Liver (tissue), 9 donors: ENCODE results near the gene OGFOD3. TPM values are rescaled to one million over a fixed set of nuclear protein-coding genes. Genes with fewer than 3 reads are reported as not detected.

Source experiments
- DNase-seq: peaks from one replicate; pipeline ENCODE4 v3.0.0-alpha.2; 2017; ENCODE audit warnings: low spot score
- H3K27ac ChIP-seq, 2 donors: one replicate each; pipeline ENCODE4 v1.7.0; 2013; ENCODE audit warnings: inconsistent platforms in 2 of 2, low read length in 2 of 2, control low read depth in 1 of 2, low read depth in 1 of 2, mild to moderate bottlenecking in 1 of 2
- H3K27me3 ChIP-seq, 4 donors: one replicate each; pipeline versions ENCODE4 v1.6.1 to v1.7.0; 2013; ENCODE audit warnings: low read length in 3 of 4, inconsistent platforms in 1 of 4, mild to moderate bottlenecking in 1 of 4, moderate library complexity in 1 of 4; ENCODE audit not compliant: control insufficient read depth in 4 of 4, insufficient read depth in 4 of 4
- H3K36me3 ChIP-seq, 4 donors: one replicate each; pipeline versions ENCODE4 v1.6.1 to v1.7.0; 2013; ENCODE audit warnings: low read length in 3 of 4, mild to moderate bottlenecking in 3 of 4, low read depth in 1 of 4, moderate library complexity in 1 of 4; ENCODE audit not compliant: control insufficient read depth in 4 of 4, insufficient read depth in 3 of 4
- H3K4me1 ChIP-seq, 4 donors: one replicate each; pipeline versions ENCODE4 v1.6.1 to v1.7.0; 2013; ENCODE audit warnings: low read length in 3 of 4, mild to moderate bottlenecking in 3 of 4, moderate library complexity in 1 of 4; ENCODE audit not compliant: control insufficient read depth in 4 of 4, insufficient read depth in 4 of 4
- H3K4me3 ChIP-seq, 3 donors: one replicate each; pipeline versions ENCODE4 v1.6.1 to v1.7.0; 2013; ENCODE audit warnings: low read length in 3 of 3, control low read depth in 1 of 3, low read depth in 1 of 3, mild to moderate bottlenecking in 1 of 3
- H3K9ac ChIP-seq, 2 donors: one replicate each; pipeline ENCODE4 v1.7.0; 2013; ENCODE audit warnings: low read length in 2 of 2, mild to moderate bottlenecking in 2 of 2, moderate library complexity in 2 of 2, control low read depth in 1 of 2, low read depth in 1 of 2
- H3K9me3 ChIP-seq, 4 donors: one replicate each; pipeline versions ENCODE4 v1.6.1 to v1.7.0; 2013; ENCODE audit warnings: low read length in 3 of 4; ENCODE audit not compliant: control insufficient read depth in 4 of 4
- CTCF ChIP-seq: fragments of 150-350 bp; IDR thresholded peaks from 2 replicates; pipeline ENCODE4 v1.5.1; 2017; ENCODE audit warnings: improper control_type of control experiment, low read depth, low read length; ENCODE audit not compliant: missing input control
- EGR1 ChIP-seq, 2 donors: IDR thresholded peaks; 2 replicates each; pipeline ENCODE4 v1.6.1; 2016 to 2018; ENCODE audit warnings: antibody characterized with exemption in 2 of 2, low read depth in 2 of 2
- FOXA1 ChIP-seq: IDR thresholded peaks from 2 replicates; pipeline ENCODE4 v1.6.1; 2016; ENCODE audit warnings: antibody characterized with exemption
- FOXA2 ChIP-seq: IDR thresholded peaks from 2 replicates; pipeline ENCODE4 v1.6.1; 2016; ENCODE audit warnings: antibody characterized with exemption
- GABPA ChIP-seq, 2 donors: IDR thresholded peaks in 1 of 2; conservative IDR thresholded peaks in 1 of 2; 2 replicates each; pipeline ENCODE4 v1.6.1; 2016; ENCODE audit warnings: antibody characterized with exemption in 2 of 2, mild to moderate bottlenecking in 1 of 2, moderate library complexity in 1 of 2
- HNF4A ChIP-seq, 2 donors: conservative IDR thresholded peaks; 2 replicates each; pipeline ENCODE4 v1.6.1; 2016; ENCODE audit warnings: antibody characterized with exemption in 2 of 2, mild to moderate bottlenecking in 2 of 2
- HNF4G ChIP-seq: IDR thresholded peaks from 2 replicates; pipeline ENCODE4 v1.6.1; 2016; ENCODE audit warnings: antibody characterized with exemption
- NR2F2 ChIP-seq: IDR thresholded peaks from 2 replicates; pipeline ENCODE4 v1.6.1; 2016; ENCODE audit warnings: antibody characterized with exemption
- RAD21 ChIP-seq, 2 donors: IDR thresholded peaks; 2 replicates each; pipeline ENCODE4 v1.6.1; 2016; ENCODE audit warnings: antibody characterized with exemption in 2 of 2, mild to moderate bottlenecking in 2 of 2
- REST ChIP-seq: IDR thresholded peaks from 2 replicates; pipeline ENCODE4 v1.6.1; 2016; ENCODE audit warnings: antibody characterized with exemption, mild to moderate bottlenecking
- RXRA ChIP-seq, 2 donors: IDR thresholded peaks; 2 replicates each; pipeline ENCODE4 v1.6.1; 2017 to 2018; ENCODE audit warnings: antibody characterized with exemption in 2 of 2, mild to moderate bottlenecking in 1 of 2
- SP1 ChIP-seq: IDR thresholded peaks from 2 replicates; pipeline ENCODE4 v1.6.1; 2018; ENCODE audit warnings: antibody characterized with exemption, mild to moderate bottlenecking
- TAF1 ChIP-seq: conservative IDR thresholded peaks from 2 replicates; pipeline ENCODE4 v1.6.1; 2016; ENCODE audit warnings: antibody characterized with exemption, mild to moderate bottlenecking
- YY1 ChIP-seq: IDR thresholded peaks from 2 replicates; pipeline ENCODE4 v1.6.1; 2016; ENCODE audit warnings: antibody characterized with exemption, mild to moderate bottlenecking
- ZBTB33 ChIP-seq: IDR thresholded peaks from 2 replicates; pipeline ENCODE4 v1.6.1; 2016; ENCODE audit warnings: antibody characterized with exemption
- WGBS: extraction: QIAGEN DNeasy Blood & Tissue Kit; methylation state at CpG from one replicate; pipeline ENCODE4 v1.1.7; 2013; 5-methylcytosine and 5-hydroxymethylcytosine counted together
- polyA plus RNA-seq, 2 donors: library from polyadenylated mRNA; stranded (reverse) in 1 of 2; unstranded in 1 of 2; fragments of 200-250 nt in 1 of 2; fragments of >200 nt in 1 of 2; fragmentation: Nextera tagmentation in 1 of 2; extraction: Ambion mirVana in 1 of 2; gene quantifications; one replicate each; pipeline versions ENCODE4 v1.2.1 to v1.2.3, GENCODE V29; 2013 to 2015
- total RNA-seq, 2 donors: library from RNA; depleted of rRNA; stranded (reverse); fragments of >200 nt; gene quantifications; one replicate each; pipeline ENCODE4 v1.2.3, GENCODE V29; 2014
- TF ChIP-seq, protein P1 (sequence below): IDR thresholded peaks from 2 replicates; pipeline ENCODE4 v1.6.1; 2016; ENCODE audit warnings: antibody characterized with exemption
- TF ChIP-seq, protein P2 (sequence below): IDR thresholded peaks from 2 replicates; pipeline ENCODE4 v1.6.1; 2016; ENCODE audit warnings: antibody characterized with exemption
- donor health status: healthy.
- donor health status: healthy.
- donor health status: healthy.
- donor health status: healthy.
- donor health status: healthy.

The OGFOD3 gene
- total and polyA plus RNA-seq, 4 donors: 15.0 to 23.2 (median 18.5) TPM

DNA sequence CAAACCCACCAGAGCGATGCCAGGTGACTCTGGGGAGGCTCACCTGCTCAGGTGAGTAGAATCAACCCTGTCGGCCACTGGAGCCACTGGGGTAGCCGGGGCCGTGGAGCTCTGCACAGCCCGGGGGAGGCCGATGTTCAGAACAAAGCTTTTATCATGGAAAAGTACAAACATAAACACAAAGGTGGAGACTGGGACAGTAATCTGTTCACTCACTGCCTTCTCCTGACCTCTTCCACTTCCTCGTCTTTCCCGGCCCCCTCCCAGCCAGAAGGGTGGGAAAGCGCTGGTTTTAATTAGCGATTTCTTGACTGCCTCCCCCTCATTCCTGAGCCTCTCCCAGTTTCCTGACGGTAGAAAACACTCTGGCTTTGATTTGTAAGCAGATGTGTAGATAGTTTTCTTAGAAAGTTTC is 69.1 kb downstream of the OGFOD3 start:
- Histone ChIP-seq H3K27me3 (no peaks in the 10 kb centered on the region), H3K4me3 (no peak overlapping the region), H3K9ac (no peak overlapping the region), H3K27ac (no peak overlapping the region), H3K4me1 (peaks cover 0 to 4% (median 2%) of the 10 kb centered on the region in 4 donors), H3K9me3 (no peaks in the 10 kb centered on the region), H3K36me3 (no peaks in the 10 kb centered on the region)
- TF ChIP-seq FOXA2: no peak
- TF ChIP-seq EGR1 (IDR thresholded peaks at IDR 0.05; ENCODE audit: low read depth in 2 of 2): no peak
- no peak for TF ChIP-seq NR2F2
- TF ChIP-seq HNF4G: no peak
- TF ChIP-seq CTCF: no peak
- TF ChIP-seq, protein P1, sequence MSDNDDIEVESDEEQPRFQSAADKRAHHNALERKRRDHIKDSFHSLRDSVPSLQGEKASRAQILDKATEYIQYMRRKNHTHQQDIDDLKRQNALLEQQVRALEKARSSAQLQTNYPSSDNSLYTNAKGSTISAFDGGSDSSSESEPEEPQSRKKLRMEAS: no peak
- no peak for TF ChIP-seq RAD21 (IDR thresholded peaks at IDR 0.05)
- TF ChIP-seq REST: no peak
- TF ChIP-seq SP1: no peak
- TF ChIP-seq GABPA (IDR thresholded peaks at IDR 0.05 in 1 of 2, conservative IDR thresholded peaks at IDR 0.05 in 1 of 2): no peak
- no peak for TF ChIP-seq FOXA1
- no peak for TF ChIP-seq TAF1
- TF ChIP-seq, protein P2, sequence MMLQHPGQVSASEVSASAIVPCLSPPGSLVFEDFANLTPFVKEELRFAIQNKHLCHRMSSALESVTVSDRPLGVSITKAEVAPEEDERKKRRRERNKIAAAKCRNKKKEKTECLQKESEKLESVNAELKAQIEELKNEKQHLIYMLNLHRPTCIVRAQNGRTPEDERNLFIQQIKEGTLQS: no peak
- TF ChIP-seq YY1: no peak
- no peak for TF ChIP-seq ZBTB33
- TF ChIP-seq RXRA (IDR thresholded peaks at IDR 0.05): no peak
- TF ChIP-seq HNF4A (conservative IDR thresholded peaks at IDR 0.05): no peak
- DNase-seq: no peak
- WGBS: 73% methylated on average over 11 of the region's 11 CpGs

DNA sequence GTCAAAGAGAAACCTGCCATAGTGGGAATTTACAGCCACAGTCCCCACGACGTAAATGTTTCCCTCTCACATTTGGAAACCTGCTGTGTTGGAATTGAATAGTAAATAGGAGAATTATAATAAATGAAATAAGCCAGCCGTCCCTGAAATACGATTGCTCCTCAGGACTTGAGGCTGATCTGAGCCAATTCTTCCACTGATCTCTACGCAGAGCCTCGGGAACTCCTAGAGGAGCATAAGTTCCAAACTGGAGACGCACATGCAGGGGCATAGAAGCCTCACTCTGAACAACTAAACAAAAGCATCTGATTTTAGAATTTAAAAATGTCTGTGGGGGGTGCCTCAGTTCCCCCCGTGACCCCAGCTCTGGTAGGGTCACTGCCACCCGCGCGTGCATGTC is 69.5 kb downstream of the OGFOD3 start:
- H3K27ac ChIP-seq: no peak overlapping the region
- TF ChIP-seq FOXA2 (no peak), REST (no peak), SP1 (no peak)
- TF ChIP-seq, protein P2: no peak
- peaks cover 0 to 4% (median 2%) of the 10 kb centered on the region in 4 donors for H3K4me1 ChIP-seq
- H3K9me3 ChIP-seq: no peaks in the 10 kb centered on the region
- 79% methylated on average over 11 of the region's 11 CpGs for WGBS
- no peak for DNase-seq
- no peak overlapping the region for H3K4me3 ChIP-seq
- H3K9ac ChIP-seq: no peak overlapping the region
- no peaks in the 10 kb centered on the region for H3K27me3 ChIP-seq
- H3K36me3 ChIP-seq: no peaks in the 10 kb centered on the region
